Natural killer cell treated with Interleukin-12 subunit alpha and Interleukin-12 subunit beta and Interleukin-15 and Interleukin-18, amount 100 ng/mL, for 72 hours (primary cell): ENCODE data around the gene PPFIBP1. TPM values are rescaled to one million over a fixed set of nuclear protein-coding genes. Genes with fewer than 3 reads are reported as not detected.
"Not testable (repeated sequence)": the region's sequence is repeated elsewhere in the genome, so short reads cannot be mapped to it uniquely, and the experiment has no call there.

Experiments
- ATAC-seq, 2 donors: fragments of 150-1000 bp; cut with Tn5 transposase in 1 of 2; sonication (Bioruptor Pico), chemical (Tn5 transposase) in 1 of 2; 2 replicates each; pipeline ENCODE4 v1.10.0; 2021
- DNase-seq: peaks from one replicate; pipeline ENCODE4 v3.0.0; 2022; ENCODE audit warnings: low spot score
- H3K27ac Mint-ChIP-seq, 2 donors: 1 replicate in 1 of 2; 2 replicates in 1 of 2; pipeline ENCODE4 v1.8.0; 2022; ENCODE audit warnings: mixed read lengths in 2 of 2, mild to moderate bottlenecking in 1 of 2, moderate library complexity in 1 of 2
- H3K27me3 Mint-ChIP-seq, 2 donors: 1 replicate in 1 of 2; 2 replicates in 1 of 2; pipeline ENCODE4 v1.8.0; 2022; ENCODE audit warnings: mixed read lengths in 2 of 2
- H3K36me3 Mint-ChIP-seq: one replicate; pipeline ENCODE4 v1.8.0; 2022; ENCODE audit warnings: mixed read lengths
- H3K4me1 Mint-ChIP-seq, 2 donors: 1 replicate in 1 of 2; 2 replicates in 1 of 2; pipeline ENCODE4 v1.8.0; 2022; ENCODE audit warnings: low read depth in 2 of 2, mixed read lengths in 2 of 2, mild to moderate bottlenecking in 1 of 2
- H3K4me3 Mint-ChIP-seq: one replicate; pipeline ENCODE4 v1.8.0; 2022; ENCODE audit warnings: mixed read lengths
- H3K9me3 Mint-ChIP-seq: 2 replicates; pipeline ENCODE4 v1.8.0; 2022; ENCODE audit warnings: mixed read lengths
- total RNA-seq, 2 donors: library from RNA; stranded (reverse); gene quantifications; one replicate each; pipeline ENCODE4 v1.2.3, GENCODE V29; 2022

Gene PPFIBP1
- total RNA-seq, 2 donors from 2014 or later: 9.0 to 12.9 TPM

- Mint-ChIP-seq H3K4me1 (peaks cover 7 to 16% of the 10 kb centered on the region in 2 donors), H3K27me3 (peaks cover 15 to 16% of the 10 kb centered on the region in 2 donors), H3K4me3 (peak overlapping the region; percentile 11)
- not testable (repeated sequence) for H3K36me3 Mint-ChIP-seq, ATAC-seq, H3K27ac Mint-ChIP-seq, H3K9me3 Mint-ChIP-seq, DNase-seq
Measured at GRCh38 chr12:27588075-27588730, 64.2 kb downstream of the PPFIBP1 start.

GRCh38 chr12:27588776-27589175 is 64.8 kb downstream of the PPFIBP1 start:
- H3K4me3 Mint-ChIP-seq: no peak overlapping the region
- H3K36me3 Mint-ChIP-seq: no peaks in the 10 kb centered on the region
- no peaks in the 10 kb centered on the region for H3K9me3 Mint-ChIP-seq
- no peak for ATAC-seq
- peaks cover 15 to 16% of the 10 kb centered on the region in 2 donors for H3K27me3 Mint-ChIP-seq
- no peak for DNase-seq
- no peak overlapping the region for H3K27ac Mint-ChIP-seq
- H3K4me1 Mint-ChIP-seq: peaks cover 7 to 16% of the 10 kb centered on the region in 2 donors

GRCh38 chr12:27589419-27589818 is 65.4 kb downstream of the PPFIBP1 start:
- Mint-ChIP-seq H3K27ac (no peak overlapping the region), H3K4me1 (peaks cover 7 to 16% of the 10 kb centered on the region in 2 donors), H3K4me3 (no peak overlapping the region), H3K9me3 (no peaks in the 10 kb centered on the region), H3K36me3 (no peaks in the 10 kb centered on the region), H3K27me3 (peaks cover 15 to 16% of the 10 kb centered on the region in 2 donors)
- ATAC-seq (no peak), DNase-seq (no peak)

GRCh38 chr12:27591698-27592097 is 67.7 kb downstream of the PPFIBP1 start:
- H3K4me3 Mint-ChIP-seq, H3K27ac Mint-ChIP-seq, DNase-seq, H3K27me3 Mint-ChIP-seq, H3K36me3 Mint-ChIP-seq, H3K9me3 Mint-ChIP-seq, ATAC-seq: not testable (repeated sequence)
- peaks cover 2 to 16% of the 10 kb centered on the region in 2 donors for H3K4me1 Mint-ChIP-seq

- peaks cover 2 to 15% of the 10 kb centered on the region in 2 donors for H3K4me1 Mint-ChIP-seq
- ATAC-seq (no peak), DNase-seq (no peak)
- H3K4me3 Mint-ChIP-seq: no peak overlapping the region
- no peaks in the 10 kb centered on the region for H3K9me3 Mint-ChIP-seq
- no peak overlapping the region for H3K27ac Mint-ChIP-seq
- peaks cover 6 to 8% of the 10 kb centered on the region in 2 donors for H3K27me3 Mint-ChIP-seq
- no peaks in the 10 kb centered on the region for H3K36me3 Mint-ChIP-seq
Measured at GRCh38 chr12:27592548-27592947, 68.5 kb downstream of the PPFIBP1 start.

GRCh38 chr12:27593266-27593665 is 69.3 kb downstream of the PPFIBP1 start:
- H3K9me3 Mint-ChIP-seq: no peaks in the 10 kb centered on the region
- no peaks in the 10 kb centered on the region for H3K36me3 Mint-ChIP-seq
- H3K27ac Mint-ChIP-seq: no peak overlapping the region
- peaks cover 0 to 8% of the 10 kb centered on the region in 2 donors for H3K4me1 Mint-ChIP-seq
- no peak overlapping the region for H3K4me3 Mint-ChIP-seq
- no peak for DNase-seq
- H3K27me3 Mint-ChIP-seq: peaks cover 6 to 8% of the 10 kb centered on the region in 2 donors
- no peak for ATAC-seq

GRCh38 chr12:27595231-27595642 is 71.2 kb downstream of the PPFIBP1 start:
- no peak overlapping the region for H3K4me3 Mint-ChIP-seq
- no peak overlapping the region for H3K27ac Mint-ChIP-seq
- no peaks in the 10 kb centered on the region for H3K9me3 Mint-ChIP-seq
- peaks cover 9 to 15% of the 10 kb centered on the region in 2 donors for H3K27me3 Mint-ChIP-seq
- ATAC-seq (no peak), DNase-seq (no peak)
- no peaks in the 10 kb centered on the region for H3K36me3 Mint-ChIP-seq
- no peaks in the 10 kb centered on the region for H3K4me1 Mint-ChIP-seq

- not testable (repeated sequence) for H3K36me3 Mint-ChIP-seq, H3K27ac Mint-ChIP-seq, H3K4me3 Mint-ChIP-seq, DNase-seq, ATAC-seq, H3K27me3 Mint-ChIP-seq, H3K4me1 Mint-ChIP-seq, H3K9me3 Mint-ChIP-seq
Measured at GRCh38 chr12:27598866-27599265, 74.9 kb downstream of the PPFIBP1 start.

- not testable (repeated sequence) for H3K4me1 Mint-ChIP-seq, H3K27me3 Mint-ChIP-seq, DNase-seq, H3K9me3 Mint-ChIP-seq, H3K4me3 Mint-ChIP-seq, ATAC-seq, H3K36me3 Mint-ChIP-seq, H3K27ac Mint-ChIP-seq
Measured at GRCh38 chr12:27601056-27601828, 77.2 kb downstream of the PPFIBP1 start.

- Mint-ChIP-seq H3K9me3 (peaks cover 3% of the 10 kb centered on the region), H3K27me3 (peaks cover 3 to 7% of the 10 kb centered on the region in 2 donors), H3K36me3 (no peaks in the 10 kb centered on the region), H3K4me3 (no peak overlapping the region), H3K27ac (no peak overlapping the region), H3K4me1 (no peaks in the 10 kb centered on the region)
- no peak for ATAC-seq
- no peak for DNase-seq
Measured at GRCh38 chr12:27602516-27602915, 78.5 kb downstream of the PPFIBP1 start.

- DNase-seq (no peak), ATAC-seq (no peak)
- Mint-ChIP-seq H3K4me3 (no peak overlapping the region), H3K27me3 (peaks cover 5 to 16% of the 10 kb centered on the region in 2 donors), H3K36me3 (no peaks in the 10 kb centered on the region), H3K27ac (no peak overlapping the region), H3K4me1 (no peaks in the 10 kb centered on the region), H3K9me3 (peaks cover 3% of the 10 kb centered on the region)
Measured at GRCh38 chr12:27604431-27604830, 80.4 kb downstream of the PPFIBP1 start.

GRCh38 chr12:27606986-27607385 is 83.0 kb downstream of the PPFIBP1 start:
- Mint-ChIP-seq H3K4me3 (no peak overlapping the region), H3K9me3 (peaks cover 3% of the 10 kb centered on the region), H3K4me1 (no peaks in the 10 kb centered on the region), H3K36me3 (no peaks in the 10 kb centered on the region), H3K27me3 (peaks cover 2 to 16% of the 10 kb centered on the region in 2 donors), H3K27ac (no peak overlapping the region)
- DNase-seq (no peak), ATAC-seq (no peak)

- H3K27ac Mint-ChIP-seq: no peak overlapping the region
- no peaks in the 10 kb centered on the region for H3K36me3 Mint-ChIP-seq
- ATAC-seq (no peak), DNase-seq (no peak)
- H3K27me3 Mint-ChIP-seq: peaks cover 3 to 17% of the 10 kb centered on the region in 2 donors
- H3K4me1 Mint-ChIP-seq: no peaks in the 10 kb centered on the region
- peaks cover 3% of the 10 kb centered on the region for H3K9me3 Mint-ChIP-seq
- H3K4me3 Mint-ChIP-seq: no peak overlapping the region
Measured at GRCh38 chr12:27607591-27607990, 83.6 kb downstream of the PPFIBP1 start.

- no peaks in the 10 kb centered on the region for H3K36me3 Mint-ChIP-seq
- no peaks in the 10 kb centered on the region for H3K4me1 Mint-ChIP-seq
- ATAC-seq: no peak
- DNase-seq: no peak
- peaks cover 7 to 17% of the 10 kb centered on the region in 2 donors for H3K27me3 Mint-ChIP-seq
- no peak overlapping the region for H3K27ac Mint-ChIP-seq
- no peak overlapping the region for H3K4me3 Mint-ChIP-seq
- H3K9me3 Mint-ChIP-seq: peaks cover 3% of the 10 kb centered on the region
Measured at GRCh38 chr12:27608890-27609289, 84.9 kb downstream of the PPFIBP1 start.
